Bone marrow (tissue), 2 donors: ENCODE measurements around the gene UGT2A3.
"Not testable (repeated sequence)": the region's sequence is repeated elsewhere in the genome, so short reads cannot be mapped to it uniquely, and the experiment has no call there.

Experiments
- DNase-seq, 2 donors: peaks; one replicate each; lab custom pipeline; 2025; lab: John Stamatoyannopoulos, UW

UGT2A3 gene

DNA sequence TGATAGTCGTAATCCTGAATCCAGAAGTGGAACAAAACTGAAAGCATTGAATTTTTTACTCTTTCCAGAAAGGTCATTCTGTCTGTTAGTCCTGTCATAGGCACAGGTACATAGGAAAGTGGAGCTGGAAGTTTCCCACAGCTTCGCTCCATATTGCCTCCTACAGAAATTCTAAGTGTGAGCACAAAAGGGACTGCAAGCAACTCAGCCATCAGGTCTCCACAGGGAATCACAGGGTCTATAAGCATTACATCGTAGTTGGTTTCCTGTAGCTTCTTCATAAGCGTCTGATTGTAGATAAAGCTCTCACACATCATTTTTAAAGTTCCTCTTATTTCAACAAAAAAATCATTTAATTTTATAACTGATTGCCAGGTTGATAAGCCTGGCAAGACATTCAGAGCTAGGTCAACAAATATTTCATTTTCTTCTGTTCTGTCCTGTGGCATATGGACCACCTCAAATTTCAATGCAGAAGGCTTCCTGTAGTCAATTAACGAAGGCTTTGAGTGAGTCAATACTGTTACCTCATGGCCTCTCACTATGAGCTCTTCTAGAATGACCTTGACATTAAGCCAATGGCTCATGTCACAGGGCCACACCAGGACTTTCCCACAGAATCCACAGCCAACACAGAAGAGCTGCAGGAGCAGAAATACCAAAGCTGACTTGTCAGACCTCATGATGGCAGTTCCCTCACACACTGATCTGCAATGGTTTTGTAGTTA lies at the start of gene UGT2A3:
UGT2A3 (minus strand) TSS at position 727 of the 728 bp plus-strand sequence; CDS start at position 683, 44 bp downstream.
- no peak for DNase-seq

DNA sequence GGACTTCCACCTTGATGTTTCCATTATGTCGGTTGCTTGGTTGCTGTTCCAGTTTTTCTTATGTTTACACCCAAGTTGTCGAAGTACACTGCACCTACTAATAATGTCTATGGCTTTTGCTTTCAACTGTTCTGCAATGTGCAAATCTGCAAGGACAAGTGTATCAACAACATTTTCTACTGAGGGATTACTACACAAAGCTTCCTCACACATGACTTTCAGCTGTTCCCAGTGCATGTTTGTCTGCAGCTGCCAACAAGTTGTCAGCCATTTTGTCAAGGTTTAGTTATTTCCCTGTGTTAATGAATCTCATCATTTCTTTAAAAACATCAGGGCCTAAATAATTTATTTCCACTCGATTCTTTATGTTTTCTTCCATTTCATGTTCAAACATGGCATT lies 45.4 kb upstream of the UGT2A3 start:
- DNase-seq: no peak

DNA sequence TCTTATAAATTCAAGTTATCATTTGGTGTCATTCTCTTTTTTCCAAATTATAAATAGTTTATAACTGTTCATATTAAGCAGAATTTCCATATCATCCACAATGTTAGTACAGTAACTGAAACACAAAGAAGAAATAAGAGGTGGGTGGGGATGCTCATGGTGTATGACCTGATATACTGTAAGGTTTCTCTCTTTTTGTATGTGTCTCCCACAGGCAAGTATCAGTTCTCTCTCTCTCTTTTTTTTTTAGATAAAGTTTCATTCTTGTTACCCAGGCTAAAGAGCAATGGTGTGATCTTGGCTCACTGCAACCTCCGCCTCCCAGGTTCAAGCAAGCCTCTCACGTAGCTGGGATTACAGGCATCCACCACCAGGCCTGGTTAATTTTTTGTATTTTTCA lies 43.7 kb upstream of the UGT2A3 start:
- DNase-seq: no peak

DNA sequence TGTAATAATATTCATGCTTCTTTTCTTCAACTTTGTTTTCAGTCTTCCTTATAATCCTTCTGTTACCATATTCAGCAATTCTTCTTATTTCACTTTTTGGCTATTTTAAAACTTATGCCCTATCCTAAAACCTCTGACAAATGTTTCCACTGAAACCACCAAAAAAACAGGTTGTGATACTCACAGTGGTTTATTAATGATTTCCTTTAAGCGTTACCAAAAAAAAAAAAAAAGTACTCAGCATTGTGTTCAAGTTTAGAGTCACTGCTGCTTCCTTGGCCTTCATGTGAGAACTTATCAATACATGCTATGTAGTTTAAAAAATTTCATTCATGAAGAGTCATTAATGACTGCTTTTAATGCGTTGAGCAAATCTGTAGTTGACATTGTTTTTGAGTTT lies 35.4 kb upstream of the UGT2A3 start:
- no peak for DNase-seq

DNA sequence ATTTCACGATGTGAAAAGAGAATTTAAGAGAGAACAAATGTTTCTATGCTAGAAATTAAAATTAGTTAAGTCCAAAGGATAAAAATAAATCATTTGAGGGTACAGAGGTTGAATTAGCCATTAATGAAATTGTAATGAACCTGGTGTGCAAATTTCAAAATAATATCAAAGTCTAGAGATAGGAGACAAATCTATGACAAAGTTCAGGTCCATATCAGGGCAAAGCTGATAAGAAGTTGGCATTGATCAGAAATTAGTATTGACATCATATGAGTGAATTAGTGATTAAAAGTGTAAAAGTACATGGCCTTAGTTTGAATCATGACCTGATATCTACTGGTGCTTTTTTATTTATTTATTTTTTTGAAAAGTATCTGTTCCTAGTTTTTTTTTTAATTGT lies 33.8 kb upstream of the UGT2A3 start:
- no peak for DNase-seq

DNA sequence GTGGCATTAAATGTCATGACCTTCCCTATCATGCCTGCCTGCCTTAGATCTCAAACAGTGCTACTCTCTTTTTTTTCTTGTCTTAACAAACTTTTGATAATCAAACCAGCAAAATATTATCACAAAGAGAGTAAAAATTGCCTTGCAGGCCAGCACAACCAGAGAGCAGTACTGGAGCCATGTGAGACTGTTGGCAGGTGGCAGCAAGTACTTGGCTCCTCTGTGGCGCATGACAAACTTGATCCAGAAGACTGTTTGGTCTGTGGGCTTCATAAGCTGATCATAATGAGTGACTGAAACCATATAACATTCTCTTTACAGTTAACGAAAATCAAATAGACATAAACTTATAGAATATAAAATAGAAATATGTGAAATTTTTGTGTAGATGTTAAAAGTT lies 33.3 kb upstream of the UGT2A3 start:
- no peak for DNase-seq

DNA sequence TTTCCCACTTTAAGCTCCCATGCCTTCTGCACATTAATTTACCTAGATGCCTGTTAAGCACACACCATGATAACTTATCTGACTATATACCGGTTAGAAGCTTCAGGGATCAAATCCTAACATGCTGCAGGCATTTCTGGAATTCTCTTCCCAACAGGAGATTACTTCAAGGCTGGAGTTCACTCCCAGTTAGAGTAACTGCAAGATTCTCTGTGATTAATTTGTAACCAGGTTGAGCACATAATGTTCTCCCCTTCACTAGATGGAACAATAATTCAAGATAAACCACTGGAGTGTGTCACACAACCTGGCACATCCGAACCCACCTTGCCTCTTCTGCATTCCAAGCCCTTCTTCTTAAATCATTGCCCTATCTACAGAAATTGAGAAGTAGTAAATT lies 11.8 kb upstream of the UGT2A3 start:
- DNase-seq: no peak

DNA sequence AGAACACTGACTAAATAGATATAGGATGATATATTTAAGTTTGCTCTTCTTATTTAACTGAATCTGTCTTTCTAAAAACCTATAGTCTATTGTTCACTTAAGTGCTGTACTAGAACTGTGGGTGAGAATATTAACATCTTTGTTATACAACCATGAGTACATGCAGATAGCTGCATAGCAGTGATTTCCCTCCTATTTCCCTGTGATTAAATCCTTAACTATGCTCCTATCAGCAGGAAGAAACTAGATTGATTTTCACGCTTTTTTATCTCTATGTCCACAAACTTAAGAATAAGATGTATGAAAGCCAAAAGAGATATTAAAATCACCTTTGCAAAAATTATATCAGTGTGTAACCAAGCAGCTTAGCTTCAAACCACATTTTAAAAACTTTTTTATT lies 11.3 kb upstream of the UGT2A3 start:
- no peak for DNase-seq

DNA sequence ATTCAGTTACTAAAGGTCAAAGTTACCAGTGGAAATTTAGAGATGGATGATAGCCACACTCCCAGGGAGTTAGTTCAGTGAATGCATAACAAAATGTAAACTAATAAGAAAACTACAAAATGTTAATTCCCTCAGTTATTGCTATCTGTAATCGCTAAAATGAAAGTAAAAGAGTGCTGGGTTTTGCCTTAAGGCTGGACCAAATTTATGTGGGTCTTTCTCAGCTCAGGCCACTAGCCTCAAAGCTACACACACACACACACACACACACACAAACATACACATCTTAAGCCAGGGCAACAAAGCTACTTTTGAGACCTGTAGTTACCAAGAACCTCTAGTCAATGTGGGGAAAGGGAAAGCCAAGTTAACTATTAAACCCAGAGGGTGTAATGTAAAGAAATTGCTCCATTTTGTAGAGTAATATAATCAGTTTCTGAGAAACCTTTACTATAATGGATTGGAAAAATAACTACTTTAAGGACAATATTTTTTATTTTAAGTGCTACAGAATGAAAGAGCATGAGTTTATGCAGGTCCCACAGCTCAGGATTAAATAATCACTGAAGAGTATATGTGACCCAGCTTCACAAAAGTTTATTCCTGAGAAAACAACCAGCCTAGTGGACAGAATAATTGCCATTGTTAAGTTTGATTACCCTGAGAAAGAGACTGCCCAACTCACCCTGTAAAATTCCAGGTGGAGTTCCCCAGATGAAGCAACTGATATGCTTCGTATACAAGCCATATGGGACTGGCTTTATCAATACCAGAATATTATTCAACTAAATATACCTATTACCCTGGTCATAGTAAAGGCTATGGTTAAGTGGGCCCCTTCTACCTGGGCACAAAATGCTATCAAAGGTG lies 8.9 kb upstream of the UGT2A3 start:
- no peak for DNase-seq

DNA sequence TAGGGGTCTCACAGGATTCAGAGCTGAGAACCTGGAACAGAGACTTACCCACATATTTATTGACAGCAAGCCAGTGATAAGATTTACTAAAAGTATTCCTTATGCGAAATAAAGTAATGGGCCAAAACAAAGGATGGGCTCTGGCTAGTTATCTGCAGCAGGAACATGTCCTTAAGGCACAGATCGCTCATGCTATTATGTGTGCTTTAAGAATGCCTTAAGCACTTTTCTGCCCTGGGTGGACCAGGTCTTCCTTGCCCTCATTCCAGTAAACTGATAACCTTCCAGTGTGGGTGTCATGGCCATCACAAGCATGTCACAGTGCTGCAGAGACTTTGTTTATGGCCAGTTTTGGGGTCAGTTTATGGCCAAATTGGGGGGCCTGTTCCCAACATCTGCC lies 7.5 kb upstream of the UGT2A3 start:
- not testable (repeated sequence) for DNase-seq

DNA sequence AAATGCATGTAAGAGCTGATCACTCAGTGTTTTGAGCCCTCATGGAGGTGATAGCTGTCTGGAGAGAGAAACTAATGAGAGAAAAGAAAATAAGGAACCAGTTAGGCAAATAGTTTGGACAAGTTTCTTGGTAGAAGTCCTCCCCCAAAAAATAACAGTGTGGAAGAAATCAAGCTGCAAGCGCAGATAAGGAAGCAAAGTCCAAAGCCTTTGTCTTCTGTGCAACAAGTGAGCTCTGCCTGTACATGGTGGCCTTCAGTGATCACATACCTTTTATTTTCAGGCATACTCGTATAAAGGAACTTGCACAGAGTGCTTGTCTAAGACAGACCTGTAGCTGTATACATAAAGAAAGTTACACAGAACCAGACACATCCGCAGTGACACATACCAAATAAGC lies 2.5 kb upstream of the UGT2A3 start:
- DNase-seq: no peak

DNA sequence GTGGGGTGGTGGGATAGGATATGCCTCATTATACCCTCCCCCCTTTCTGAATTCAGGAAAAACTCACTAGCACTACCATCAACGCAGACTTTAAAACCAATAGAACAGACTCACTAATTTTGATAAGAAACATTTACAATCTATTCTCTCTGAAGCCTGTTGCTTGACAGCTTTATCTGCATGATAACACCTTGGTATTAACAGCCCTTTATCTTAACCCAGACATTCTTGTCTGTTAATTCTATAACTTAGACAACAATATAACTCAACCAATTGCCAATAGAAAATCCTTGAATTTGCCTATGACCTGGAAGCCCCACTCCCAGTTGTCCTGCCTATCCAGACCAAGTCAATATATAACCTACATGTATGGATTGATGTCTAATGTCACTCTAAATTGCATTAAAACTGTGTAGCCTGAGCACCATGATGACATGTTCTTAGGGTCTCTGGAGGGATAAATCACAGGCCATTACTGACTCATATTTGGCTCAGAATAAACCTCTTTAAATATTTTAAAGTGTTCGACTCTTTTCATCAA lies 1.5 kb upstream of the UGT2A3 start:
- DNase-seq: no peak

DNA sequence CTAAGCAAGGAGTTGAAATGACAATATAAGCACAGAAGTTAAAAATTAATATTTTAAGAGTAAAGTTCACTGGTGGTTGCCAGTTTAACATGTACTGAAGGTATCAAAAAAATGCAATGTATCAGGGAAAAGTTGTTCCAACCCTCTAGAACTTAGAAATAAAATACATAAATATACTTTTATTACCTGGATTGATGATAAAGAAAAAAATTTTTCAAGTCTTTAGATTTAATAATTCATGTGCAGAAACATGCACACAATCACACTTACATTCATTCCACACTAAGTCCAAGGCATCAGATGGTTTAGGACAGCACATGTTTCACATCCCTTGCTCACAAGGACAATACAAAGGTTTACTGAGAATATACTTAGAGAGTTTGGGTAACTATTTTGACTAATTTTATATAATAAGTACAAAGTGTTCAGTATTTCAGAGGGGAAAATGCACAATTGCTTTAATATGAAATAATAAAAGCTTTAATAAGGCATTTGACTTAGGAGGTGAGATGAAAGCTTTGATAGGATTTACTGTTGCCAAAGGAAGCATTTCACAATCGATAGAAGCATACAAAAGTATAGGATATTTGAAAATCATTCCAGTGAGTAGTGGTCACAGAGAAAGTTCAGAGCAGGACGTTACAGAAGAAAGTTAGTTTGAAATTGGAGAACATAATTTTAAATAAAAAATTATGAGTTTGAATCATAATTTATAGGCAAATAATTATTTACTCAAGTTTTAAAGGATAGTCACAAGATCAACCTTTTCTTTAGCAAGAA lies 392 bp upstream of the UGT2A3 start:
- no peak for DNase-seq

DNA sequence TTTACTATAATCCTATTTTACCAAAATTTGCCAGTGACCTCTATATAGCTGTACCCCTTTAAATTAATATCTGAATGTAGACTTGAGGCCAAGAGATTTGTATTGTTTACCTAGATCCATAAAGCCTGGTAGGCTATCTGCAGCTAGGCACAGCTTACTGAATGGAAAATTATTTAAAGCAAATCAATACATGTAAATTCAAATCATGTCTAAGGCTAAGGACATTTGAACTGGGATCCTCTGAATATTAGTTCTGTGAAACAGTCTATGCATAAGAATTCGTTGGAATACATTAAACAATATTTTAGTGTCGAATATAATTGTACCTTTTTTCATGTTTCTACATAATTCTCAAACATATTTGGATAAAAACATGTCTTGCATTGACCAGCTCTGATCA lies 1.6 kb downstream of the UGT2A3 start:
- no peak for DNase-seq

DNA sequence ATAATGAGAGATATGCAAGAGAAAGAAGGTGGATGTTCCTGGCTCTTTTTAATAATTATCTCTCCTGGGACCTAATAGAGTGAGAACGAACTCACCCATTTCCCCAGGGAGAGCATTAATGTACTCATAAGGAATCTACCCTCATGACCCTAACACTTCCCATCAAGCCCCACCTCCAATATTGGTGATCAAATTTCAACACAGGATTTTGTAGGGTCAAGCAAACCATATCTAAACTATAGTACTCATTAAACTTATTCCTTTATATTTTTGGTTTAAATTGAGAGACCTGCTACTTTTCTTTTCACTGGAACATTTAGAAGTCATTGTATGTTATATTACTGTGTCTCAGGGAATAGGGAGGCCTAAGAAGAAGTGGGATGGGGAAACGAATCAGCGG lies 2.6 kb downstream of the UGT2A3 start:
- no peak for DNase-seq

DNA sequence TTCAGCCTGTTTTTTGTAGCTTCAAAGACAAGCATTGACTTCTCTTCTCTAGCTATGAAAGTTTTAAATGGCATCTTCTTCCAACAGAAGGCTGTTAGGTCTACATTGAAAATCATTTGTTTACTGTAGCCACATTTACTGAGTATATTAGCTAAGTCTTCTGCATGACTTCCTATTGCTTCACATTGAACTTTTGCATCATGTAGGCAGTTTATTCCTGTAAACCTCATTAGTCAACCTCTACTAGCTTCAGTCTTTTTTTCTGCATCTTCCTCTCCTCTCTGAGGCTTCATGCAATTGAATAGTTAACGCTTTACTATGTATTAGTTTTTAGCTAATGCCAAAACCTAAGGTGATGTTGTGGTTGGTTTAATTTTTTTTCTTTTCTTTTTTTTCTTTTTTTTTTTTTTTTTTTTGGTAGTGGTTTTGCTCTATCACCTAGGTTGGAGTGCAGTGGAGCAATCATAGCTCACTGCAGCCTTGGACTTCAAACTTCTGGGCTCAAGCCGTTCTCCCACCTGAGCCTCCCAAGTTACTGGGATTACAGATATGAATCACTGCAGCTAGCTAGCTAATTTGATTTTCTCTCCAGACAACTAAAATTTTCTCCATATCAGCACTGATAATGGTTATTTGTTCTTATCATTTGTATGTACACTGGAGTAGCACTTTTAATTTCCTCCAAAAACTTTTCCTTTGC lies 3.4 kb downstream of the UGT2A3 start:
- no peak for DNase-seq

DNA sequence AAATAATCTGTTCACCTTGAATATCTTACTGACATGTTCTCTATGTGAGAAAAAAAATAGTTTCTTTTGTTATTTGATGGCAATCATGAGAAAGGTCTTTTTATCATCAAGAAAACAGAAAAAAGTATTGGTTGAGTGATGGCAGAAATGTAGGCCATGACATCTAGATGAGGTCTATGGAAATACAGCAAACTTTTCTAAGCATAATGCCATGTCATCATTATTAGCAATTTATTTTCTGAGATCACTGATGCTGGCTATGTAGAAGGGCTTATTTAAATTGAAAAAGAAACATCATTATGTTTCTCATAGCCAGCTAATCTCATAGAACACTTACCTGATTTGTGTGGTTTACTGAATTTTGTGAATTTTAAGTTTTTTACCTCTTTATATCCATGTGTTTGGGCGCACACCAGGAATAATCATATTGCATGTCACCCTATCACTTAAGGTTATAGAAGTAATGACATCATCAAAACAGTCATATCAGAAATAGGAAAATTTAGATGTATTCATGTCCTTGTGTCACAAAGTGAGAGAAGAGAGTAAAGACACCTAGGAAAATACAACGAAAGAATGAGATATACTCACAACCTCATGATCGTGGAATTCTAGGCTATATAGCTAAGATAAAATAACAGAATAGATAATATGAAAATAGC lies 22.4 kb downstream of the UGT2A3 start:
- DNase-seq: no peak

DNA sequence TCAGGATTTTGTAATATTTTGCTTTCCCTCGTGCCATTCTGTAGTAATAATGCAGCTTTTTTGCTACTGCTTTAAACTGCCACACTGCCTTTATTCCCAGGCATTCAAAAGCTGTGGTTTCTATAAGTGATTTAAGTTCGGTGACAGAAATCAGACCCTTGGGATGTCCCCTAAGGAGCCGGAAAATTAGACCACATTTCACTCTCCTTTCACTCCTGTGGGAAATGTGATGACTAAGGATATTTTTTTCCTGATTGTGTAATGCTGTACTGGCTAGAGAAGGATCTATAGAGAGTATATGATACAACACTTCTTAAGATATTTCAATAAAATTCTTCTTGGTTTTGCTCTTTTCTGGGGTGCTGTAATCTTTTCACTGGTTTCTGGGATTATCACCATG lies 24.4 kb downstream of the UGT2A3 start:
- DNase-seq: no peak

DNA sequence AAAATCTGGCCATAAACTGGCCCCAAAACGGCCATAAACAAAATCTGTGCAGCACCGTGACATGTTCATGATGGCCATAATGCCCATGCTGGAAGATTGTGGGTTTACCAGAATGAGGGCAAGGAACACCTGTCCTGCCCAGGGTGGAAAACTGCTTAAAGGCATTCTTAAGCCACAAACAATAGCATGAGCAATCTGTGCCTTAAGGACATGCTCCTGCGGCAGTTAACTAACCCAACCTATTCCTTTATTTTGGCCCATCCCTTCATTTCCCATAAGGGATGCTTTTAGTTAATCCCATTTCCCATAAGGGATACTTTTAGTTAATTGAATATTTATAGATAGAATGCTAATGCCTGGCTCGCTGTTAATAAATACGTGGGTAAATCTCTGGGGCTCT lies 29.4 kb downstream of the UGT2A3 start:
- DNase-seq: not testable (repeated sequence)

DNA sequence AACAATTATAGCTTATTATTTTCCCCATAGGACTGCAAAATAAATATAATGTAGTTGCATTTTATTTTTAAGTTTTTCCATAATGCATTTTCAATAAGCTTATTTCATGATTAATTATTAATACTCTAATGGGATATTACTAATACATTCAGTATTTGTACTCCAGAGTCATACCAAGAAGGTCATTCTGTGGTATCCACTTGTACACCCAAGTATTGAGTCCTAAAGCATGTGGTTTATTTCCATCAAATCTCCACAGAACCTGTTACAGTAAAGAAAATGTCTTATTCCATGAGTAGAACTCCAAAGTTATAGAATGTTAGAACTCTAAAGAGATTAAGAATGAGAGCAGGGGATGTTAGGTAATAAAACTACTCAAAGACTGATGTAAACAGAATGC lies 30.6 kb downstream of the UGT2A3 start:
- DNase-seq: no peak

DNA sequence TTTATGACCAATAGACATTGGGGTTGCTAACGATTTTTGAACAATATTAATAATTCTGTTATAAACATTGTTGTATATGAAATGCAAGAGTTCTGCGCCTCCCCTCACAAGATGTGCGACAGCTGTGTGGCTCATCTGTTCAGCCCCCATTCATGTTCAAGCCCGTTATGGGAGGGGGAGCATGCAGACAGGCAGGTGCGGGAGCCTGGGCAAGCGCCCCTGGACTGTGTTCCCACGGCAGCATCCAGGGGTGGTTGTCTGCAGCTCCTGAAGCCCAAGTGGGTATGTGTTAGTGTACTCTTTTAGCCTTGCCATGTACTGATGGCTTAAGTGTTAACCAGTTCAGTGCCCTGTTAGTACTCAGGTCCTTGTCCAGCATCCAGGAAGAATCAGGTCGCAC lies 34.6 kb downstream of the UGT2A3 start:
- no peak for DNase-seq
